Activated CD4-positive, alpha-beta T cell treated with anti-CD3 and anti-CD28 coated beads, Interleukin-2, amount 10 ng/mL, durations not matched to agents 7 days and 5 days (primary cell): ENCODE results near the gene SERPINA5. TPM values are rescaled to one million over a fixed set of nuclear protein-coding genes. Genes with fewer than 3 reads are reported as not detected.

Experiments
- CTCF ChIA-PET: fragments of 350-600 bp; sonication (Branson Sonifier 250); formaldehyde crosslinking; loops from one replicate; lab custom pipeline; 2021; ENCODE audit warnings: antibody characterized with exemption; lab: Charles Lee
- POLR2A ChIA-PET: fragments of 350-600 bp; sonication (Branson Sonifier 250); formaldehyde crosslinking; loops from one replicate; lab custom pipeline; 2021; ENCODE audit warnings: antibody characterized with exemption; lab: Charles Lee
- DNase-seq: peaks from one replicate; pipeline ENCODE4 v3.0.0-alpha.2; 2020
- H3K27ac Mint-ChIP-seq: one replicate; pipeline ENCODE4 v1.8.0; 2021; ENCODE audit warnings: mild to moderate bottlenecking, moderate library complexity, mixed read lengths
- H3K27me3 Mint-ChIP-seq: one replicate; pipeline ENCODE4 v1.8.0; 2021; ENCODE audit warnings: mixed read lengths
- H3K36me3 Mint-ChIP-seq: one replicate; pipeline ENCODE4 v1.8.0; 2021; ENCODE audit warnings: low read depth, mixed read lengths
- H3K4me1 Mint-ChIP-seq: one replicate; pipeline ENCODE4 v1.8.0; 2021; ENCODE audit warnings: mixed read lengths
- H3K4me3 Mint-ChIP-seq: one replicate; pipeline ENCODE4 v1.8.0; 2021; ENCODE audit warnings: mild to moderate bottlenecking, moderate library complexity, mixed read lengths
- H3K9me3 Mint-ChIP-seq: one replicate; pipeline ENCODE4 v1.8.0; 2021; ENCODE audit warnings: mixed read lengths
- total RNA-seq, 2 experiments: library from RNA; stranded (reverse); gene quantifications; one replicate each; pipeline ENCODE4 v1.2.3, GENCODE V29; 2021

The SERPINA5 gene
- total RNA-seq, 2 experiments from 2014 or later = not detected

GRCh38 chr14:94617988-94618822, 37.0 kb downstream of the SERPINA5 start:
- Mint-ChIP-seq H3K9me3 (no peaks in the 10 kb centered on the region), H3K4me3 (no peak overlapping the region), H3K36me3 (no peaks in the 10 kb centered on the region), H3K4me1 (no peaks in the 10 kb centered on the region), H3K27me3 (no peaks in the 10 kb centered on the region), H3K27ac (no peak overlapping the region)
- no peak for DNase-seq
- POLR2A ChIA-PET = no interaction called here
- CTCF ChIA-PET = no interaction called here

GRCh38 chr14:94619297-94619696, 38.1 kb downstream of the SERPINA5 start:
- Mint-ChIP-seq H3K27ac (no peak overlapping the region), H3K27me3 (no peaks in the 10 kb centered on the region), H3K4me1 (no peaks in the 10 kb centered on the region), H3K4me3 (no peak overlapping the region), H3K36me3 (no peaks in the 10 kb centered on the region), H3K9me3 (no peaks in the 10 kb centered on the region)
- ChIA-PET POLR2A (no interaction called here), CTCF (interaction anchor here (0.6 kb wide), 1 partner anchor 1112 kb away, joined by 3 read pairs; no protein-coding TSS in a partner anchor)
- no peak for DNase-seq

GRCh38 chr14:94620597-94620996, 39.4 kb downstream of the SERPINA5 start:
- Mint-ChIP-seq H3K27me3 (no peaks in the 10 kb centered on the region), H3K4me1 (no peaks in the 10 kb centered on the region), H3K4me3 (no peak overlapping the region), H3K36me3 (no peaks in the 10 kb centered on the region), H3K27ac (no peak overlapping the region), H3K9me3 (no peaks in the 10 kb centered on the region)
- DNase-seq = no peak
- ChIA-PET POLR2A (no interaction called here), CTCF (no interaction called here)

GRCh38 chr14:94621358-94622134, 40.3 kb downstream of the SERPINA5 start:
- POLR2A ChIA-PET = no interaction called here
- Mint-ChIP-seq H3K36me3 (no peaks in the 10 kb centered on the region), H3K27me3 (no peaks in the 10 kb centered on the region), H3K9me3 (no peaks in the 10 kb centered on the region), H3K27ac (no peak overlapping the region), H3K4me1 (no peaks in the 10 kb centered on the region), H3K4me3 (no peak overlapping the region)
- CTCF ChIA-PET = no interaction called here
- DNase-seq = no peak

GRCh38 chr14:94622653-94623421, 41.6 kb downstream of the SERPINA5 start:
- POLR2A ChIA-PET = no interaction called here

GRCh38 chr14:94623422-94623809, 42.2 kb downstream of the SERPINA5 start:
- Mint-ChIP-seq H3K4me3 (no peak overlapping the region), H3K4me1 (no peaks in the 10 kb centered on the region), H3K27me3 (no peaks in the 10 kb centered on the region), H3K36me3 (no peaks in the 10 kb centered on the region), H3K9me3 (no peaks in the 10 kb centered on the region), H3K27ac (no peak overlapping the region)
- ChIA-PET CTCF (interaction anchor here (1.2 to 1.3 kb wide), 2 partner anchors 12 to 13 kb away, joined by 3 to 4 read pairs; no protein-coding TSS in a partner anchor), POLR2A (no interaction called here)
- no peak for DNase-seq

More at GRCh38 chr14:94622653-94623421, 41.6 kb downstream of the SERPINA5 start:
- no peaks in the 10 kb centered on the region for H3K36me3 Mint-ChIP-seq
- no peaks in the 10 kb centered on the region for H3K9me3 Mint-ChIP-seq
- no peak overlapping the region for H3K4me3 Mint-ChIP-seq
- H3K27me3 Mint-ChIP-seq = no peaks in the 10 kb centered on the region
- CTCF ChIA-PET = interaction anchor here (1.3 kb wide), 1 partner anchor 13 kb away, joined by 4 read pairs; no protein-coding TSS in a partner anchor
- no peaks in the 10 kb centered on the region for H3K4me1 Mint-ChIP-seq
- H3K27ac Mint-ChIP-seq = no peak overlapping the region
- no peak for DNase-seq

- H3K9me3 Mint-ChIP-seq = no peaks in the 10 kb centered on the region
- H3K27me3 Mint-ChIP-seq = peaks cover 2% of the 10 kb centered on the region
- DNase-seq = no peak
- H3K4me3 Mint-ChIP-seq = no peak overlapping the region
- H3K4me1 Mint-ChIP-seq = no peaks in the 10 kb centered on the region
- ChIA-PET POLR2A (no interaction called here), CTCF (interaction anchor here (1.2 to 1.3 kb wide), 2 partner anchors 11 to 14 kb away, joined by 3 to 4 read pairs; no protein-coding TSS in a partner anchor)
- no peaks in the 10 kb centered on the region for H3K36me3 Mint-ChIP-seq
- H3K27ac Mint-ChIP-seq = no peak overlapping the region
These were observed 42.8 kb downstream of the SERPINA5 start for GRCh38 chr14:94623856-94624499.

- Mint-ChIP-seq H3K27ac (no peak overlapping the region), H3K27me3 (peaks cover 4% of the 10 kb centered on the region), H3K9me3 (no peaks in the 10 kb centered on the region), H3K36me3 (no peaks in the 10 kb centered on the region), H3K4me3 (no peak overlapping the region), H3K4me1 (no peaks in the 10 kb centered on the region)
- CTCF ChIA-PET = interaction anchor here (1.2 to 1.3 kb wide), 2 partner anchors 11 to 14 kb away, joined by 3 to 4 read pairs; no protein-coding TSS in a partner anchor
- no peak for DNase-seq
- POLR2A ChIA-PET = no interaction called here
These were observed 43.5 kb downstream of the SERPINA5 start for GRCh38 chr14:94624537-94625352.

GRCh38 chr14:94625353-94625635, 44.1 kb downstream of the SERPINA5 start:
- POLR2A ChIA-PET = no interaction called here
- CTCF ChIA-PET = no interaction called here
- H3K4me1 Mint-ChIP-seq = no peaks in the 10 kb centered on the region
- no peak overlapping the region for H3K27ac Mint-ChIP-seq
- no peak overlapping the region for H3K4me3 Mint-ChIP-seq
- no peak for DNase-seq
- peaks cover 4% of the 10 kb centered on the region for H3K27me3 Mint-ChIP-seq
- no peaks in the 10 kb centered on the region for H3K36me3 Mint-ChIP-seq
- H3K9me3 Mint-ChIP-seq = no peaks in the 10 kb centered on the region

GRCh38 chr14:94628578-94628977, 47.4 kb downstream of the SERPINA5 start:
- no peak overlapping the region for H3K27ac Mint-ChIP-seq
- no peaks in the 10 kb centered on the region for H3K9me3 Mint-ChIP-seq
- POLR2A ChIA-PET = no interaction called here
- no peaks in the 10 kb centered on the region for H3K4me1 Mint-ChIP-seq
- H3K27me3 Mint-ChIP-seq = peaks cover 4% of the 10 kb centered on the region
- CTCF ChIA-PET = no interaction called here
- H3K36me3 Mint-ChIP-seq = no peaks in the 10 kb centered on the region
- no peak overlapping the region for H3K4me3 Mint-ChIP-seq
- no peak for DNase-seq

GRCh38 chr14:94630396-94630795, 49.2 kb downstream of the SERPINA5 start:
- Mint-ChIP-seq H3K4me3 (no peak overlapping the region), H3K27ac (no peak overlapping the region), H3K4me1 (no peaks in the 10 kb centered on the region), H3K27me3 (peaks cover 4% of the 10 kb centered on the region), H3K9me3 (no peaks in the 10 kb centered on the region), H3K36me3 (no peaks in the 10 kb centered on the region)
- DNase-seq = no peak
- CTCF ChIA-PET = no interaction called here
- POLR2A ChIA-PET = no interaction called here

- H3K27me3 Mint-ChIP-seq = peaks cover 4% of the 10 kb centered on the region
- ChIA-PET POLR2A (no interaction called here), CTCF (no interaction called here)
- H3K36me3 Mint-ChIP-seq = no peaks in the 10 kb centered on the region
- H3K9me3 Mint-ChIP-seq = no peaks in the 10 kb centered on the region
- no peaks in the 10 kb centered on the region for H3K4me1 Mint-ChIP-seq
- no peak overlapping the region for H3K27ac Mint-ChIP-seq
- DNase-seq = no peak
- no peak overlapping the region for H3K4me3 Mint-ChIP-seq
These were observed 49.8 kb downstream of the SERPINA5 start for GRCh38 chr14:94631050-94631449.
